Loucy (cell line): ENCODE results near the gene PSMB3.

ENCODE experiments used
- CTCF ChIP-seq: fragments of 200-600 bp; sonication (generic); conservative IDR thresholded peaks from 2 replicates; pipeline ENCODE4 v1.5.1; 2014; ENCODE audit warnings: mild to moderate bottlenecking, antibody characterized with exemption, low read length
- EZH2phosphoT487 ChIP-seq: fragments of 200-600 bp; IDR thresholded peaks from 2 replicates; pipeline ENCODE4 v1.6.1; 2018; ENCODE audit warnings: antibody characterized with exemption, mild to moderate bottlenecking, moderate library complexity, borderline replicate concordance

- TF ChIP-seq CTCF (no peak), EZH2phosphoT487 (no peak)
Observed at GRCh38 chr17:38710985-38711384, 41.6 kb upstream of the PSMB3 start.
